ENCODE data around the gene PACS1.
"Not testable (repeated sequence)": the region's sequence is repeated elsewhere in the genome, so short reads cannot be mapped to it uniquely, and the experiment has no call there.

Gene PACS1

DNA sequence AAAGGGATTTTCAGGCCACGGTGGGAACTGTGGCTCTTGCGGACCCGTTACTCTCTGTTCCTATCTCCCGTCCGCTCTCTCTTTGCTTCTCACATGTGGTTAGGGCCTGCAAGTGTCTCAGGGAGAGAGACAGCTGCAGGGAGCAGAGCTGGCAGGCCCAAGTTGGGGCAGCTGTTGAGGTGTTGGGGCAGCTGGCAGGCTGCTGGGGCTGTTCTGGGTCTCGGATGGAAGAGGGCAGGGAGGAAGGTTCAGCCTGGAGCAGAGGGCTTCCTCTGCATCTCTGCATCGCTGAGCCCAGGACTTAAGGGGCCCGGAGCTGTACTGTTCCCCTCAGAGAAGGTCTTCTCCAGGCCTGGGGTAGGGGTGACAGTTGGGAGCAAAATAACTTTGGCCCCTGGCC is 205.3 kb downstream of the PACS1 start:
- no peak for DNase-seq (ENCODE audit: low read depth, low spot score)

- no peak for DNase-seq (ENCODE audit: low read depth, low spot score)
These were observed 206.0 kb downstream of the PACS1 start for GRCh38 chr11:66275984-66276612.

DNA sequence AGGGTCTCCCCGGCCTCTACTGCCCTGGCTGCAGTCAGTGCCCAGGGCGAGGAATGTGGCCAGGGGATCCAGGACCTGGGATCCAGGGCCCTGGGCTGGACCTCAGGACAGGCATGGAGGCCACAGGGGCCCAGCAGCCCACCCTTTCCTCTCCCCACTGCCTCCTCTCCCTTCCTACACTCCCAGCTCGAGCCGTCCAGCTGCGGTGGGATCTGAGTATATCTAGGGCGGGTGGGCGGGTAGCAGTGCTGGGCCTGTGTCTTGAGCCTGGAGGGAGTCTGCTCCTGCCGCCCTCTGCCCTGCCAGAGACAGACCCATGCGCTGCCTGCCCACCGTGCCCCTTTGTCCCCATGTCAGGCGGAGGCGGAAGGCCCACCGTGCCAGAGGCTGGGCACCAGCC is 206.5 kb downstream of the PACS1 start:
- not testable (repeated sequence) for DNase-seq (ENCODE audit: low read depth, low spot score)

- not testable (repeated sequence) for DNase-seq (ENCODE audit: low read depth, low spot score)
These were observed 207.0 kb downstream of the PACS1 start for GRCh38 chr11:66277064-66277463.

DNA sequence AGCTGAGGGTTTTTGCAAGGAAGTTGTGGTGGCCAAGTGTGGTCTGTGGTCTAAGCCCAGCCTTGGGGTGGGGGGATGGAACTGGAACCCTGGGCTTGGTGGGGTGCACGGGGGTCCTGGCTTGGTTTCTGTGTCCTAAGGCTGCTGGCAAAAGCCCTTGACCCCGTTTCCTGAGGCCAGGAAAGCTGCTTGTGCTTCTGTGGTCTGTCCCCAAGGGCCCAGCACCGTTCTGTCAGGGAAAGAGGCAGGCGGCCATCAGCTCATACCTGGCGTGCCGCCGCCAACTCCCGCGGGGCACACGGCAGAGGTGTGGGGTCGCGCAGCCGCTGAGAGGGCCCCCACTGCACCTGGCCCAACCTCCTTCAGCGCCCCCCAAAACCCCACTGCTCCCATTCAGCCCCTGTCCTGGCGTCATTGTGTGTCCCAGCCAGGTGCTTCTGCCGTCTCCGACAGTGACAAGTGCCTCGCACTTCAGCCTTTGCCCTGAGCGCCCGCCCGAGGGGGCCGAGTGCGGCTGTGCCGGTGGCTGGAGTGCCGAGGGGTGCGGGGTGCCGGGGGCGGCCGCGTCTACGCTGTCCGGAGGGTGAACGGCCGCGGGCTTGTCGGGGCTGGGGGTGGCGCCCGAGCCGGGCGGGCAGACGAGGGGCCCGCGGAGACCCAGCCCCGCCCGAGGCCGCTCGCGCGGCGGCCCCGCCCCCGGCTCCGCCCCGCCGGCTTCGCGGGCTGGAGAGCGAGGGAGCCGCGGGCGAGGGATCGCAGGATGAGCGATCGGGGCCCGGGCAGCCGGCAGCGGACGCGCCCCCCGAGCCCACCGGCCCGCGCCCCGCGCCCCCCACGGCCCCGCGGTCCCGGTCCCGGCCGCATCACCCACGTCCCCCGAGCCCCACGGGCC is 207.6 kb downstream of the PACS1 start, which contains the start of gene CNIH2:
Gene CNIH2, plus strand, starts transcription at position 705 of the 892 bp plus-strand sequence. CDS start 282 bp downstream, outside the sequence.
- DNase-seq (ENCODE audit: low read depth, low spot score): no peak

DNA sequence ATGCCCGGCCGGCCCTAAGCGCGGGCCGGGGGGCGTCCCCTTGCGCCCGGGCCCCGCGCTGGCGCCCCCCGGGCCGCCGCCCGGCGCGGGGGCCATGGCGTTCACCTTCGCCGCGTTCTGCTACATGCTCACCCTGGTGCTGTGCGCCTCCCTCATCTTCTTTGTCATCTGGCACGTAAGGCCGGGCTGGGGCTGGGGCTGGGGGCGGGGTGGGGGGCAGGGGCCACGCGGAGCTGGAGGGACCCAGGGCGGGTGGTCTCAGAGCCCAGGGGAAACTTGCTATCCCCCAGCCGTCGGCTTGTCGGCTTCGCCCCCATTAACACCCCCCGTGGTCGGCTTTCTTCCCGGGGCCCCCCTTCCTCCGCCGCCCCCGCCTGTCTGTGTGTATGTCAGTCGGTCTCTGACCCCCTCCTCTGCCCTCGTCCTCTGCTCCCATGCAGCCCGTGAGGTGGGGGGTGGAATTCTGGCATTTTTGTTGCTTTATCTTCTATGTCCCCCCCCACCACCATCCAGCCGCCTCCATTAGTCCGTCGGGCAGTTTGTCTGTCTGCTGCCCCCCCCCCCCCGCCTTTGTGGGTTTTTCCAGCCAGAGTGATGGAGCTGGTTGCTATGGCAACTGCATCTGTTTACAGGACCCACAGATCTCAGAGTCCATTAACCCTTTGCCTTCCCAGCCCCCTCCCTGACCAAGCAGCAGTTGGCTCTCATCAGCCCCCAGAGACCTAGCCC is 208.5 kb downstream of the PACS1 start:
- DNase-seq (ENCODE audit: low read depth, low spot score): no peak

DNA sequence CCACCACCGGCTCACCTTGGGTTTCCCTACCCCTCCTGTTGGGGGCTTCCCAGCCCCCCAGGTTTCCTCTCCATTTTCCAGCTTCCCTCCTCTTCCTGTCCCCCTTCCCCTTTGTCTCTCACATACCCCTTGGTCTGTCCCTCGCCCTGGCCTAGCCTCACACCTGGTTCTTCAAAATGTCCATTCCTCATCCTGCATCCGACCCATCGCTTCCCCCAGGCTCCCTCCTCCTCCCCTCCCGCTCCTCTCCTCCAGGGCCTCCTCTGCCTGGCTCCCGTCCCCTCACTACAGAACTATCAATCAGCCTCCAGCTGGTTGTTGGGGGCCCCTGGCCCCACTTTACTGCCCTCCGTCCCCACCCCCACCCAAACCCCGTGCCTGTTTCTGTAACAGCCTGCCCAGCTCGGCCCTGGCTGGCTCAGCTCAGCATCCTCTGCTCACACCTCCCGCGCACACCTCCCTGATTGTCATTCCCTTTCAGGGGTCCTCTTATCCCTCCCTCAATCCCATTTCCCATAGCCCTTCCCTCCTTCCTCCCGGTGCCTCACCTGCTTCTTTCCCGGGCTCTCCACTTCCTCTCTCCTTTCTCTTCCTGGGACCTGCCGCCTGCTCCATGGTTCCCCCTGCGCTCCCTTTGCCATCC is 209.1 kb downstream of the PACS1 start:
- DNase-seq (ENCODE audit: low read depth, low spot score): no peak

DNA sequence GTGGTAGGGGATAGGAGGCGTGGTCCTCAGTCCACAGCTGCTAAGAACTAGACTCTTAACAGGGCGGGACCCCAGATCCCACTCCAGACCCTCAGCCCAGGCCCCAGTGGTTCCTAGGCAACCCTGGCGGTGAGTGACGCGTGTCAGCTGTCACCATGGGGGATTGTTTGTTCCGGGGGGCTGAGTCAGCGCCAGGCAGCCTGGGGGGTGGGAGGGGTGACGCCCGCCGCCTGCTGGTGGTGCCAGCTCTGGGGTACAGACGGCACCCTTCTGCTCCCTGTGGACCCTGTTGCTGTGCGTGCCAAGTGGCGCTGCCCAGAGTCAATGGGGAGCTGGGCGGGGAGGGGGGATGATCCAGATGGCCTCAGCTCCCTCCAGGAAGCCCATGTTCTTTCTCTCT is 210.4 kb downstream of the PACS1 start:
- DNase-seq (ENCODE audit: low read depth, low spot score): no peak

- DNase-seq (ENCODE audit: low read depth, low spot score): peak; percentile 52
These were observed 210.9 kb downstream of the PACS1 start for GRCh38 chr11:66281001-66281400.

GRCh38 chr11:66281776-66282467 is 211.8 kb downstream of the PACS1 start:
- no peak for DNase-seq (ENCODE audit: low read depth, low spot score)

GRCh38 chr11:66282468-66283455 is 212.7 kb downstream of the PACS1 start:
- peak; percentile 99 for DNase-seq (ENCODE audit: low read depth, low spot score)

- DNase-seq (ENCODE audit: low read depth, low spot score): no peak
These were observed 213.5 kb downstream of the PACS1 start for GRCh38 chr11:66283461-66284105.

- no peak for DNase-seq (ENCODE audit: low read depth, low spot score)
These were observed 214.5 kb downstream of the PACS1 start for GRCh38 chr11:66284526-66285078.

- no peak for DNase-seq (ENCODE audit: low read depth, low spot score)
These were observed 215.3 kb downstream of the PACS1 start for GRCh38 chr11:66285250-66285947.

DNA sequence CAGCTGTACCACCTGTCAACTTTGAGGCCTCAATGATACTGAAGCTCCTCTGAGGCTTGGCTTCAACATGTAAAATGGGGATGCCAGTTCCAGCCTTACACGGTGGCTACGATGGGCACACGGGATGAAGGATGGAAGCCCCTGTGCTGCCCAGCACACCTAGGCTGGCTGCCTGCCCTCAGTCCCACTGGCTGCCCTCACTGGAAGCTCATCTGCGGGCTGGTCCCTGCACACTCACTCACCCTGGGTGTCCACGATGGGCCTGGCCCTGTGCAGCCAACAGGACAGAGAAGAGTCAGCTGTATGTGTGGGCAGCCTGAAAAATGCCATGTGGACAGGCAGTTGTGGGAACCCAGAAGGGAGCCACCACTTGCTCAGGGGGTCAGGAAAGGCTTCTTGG is 216.6 kb downstream of the PACS1 start:
- DNase-seq (ENCODE audit: low read depth, low spot score): no peak

GRCh38 chr11:66287211-66287888 is 217.3 kb downstream of the PACS1 start:
- DNase-seq (ENCODE audit: low read depth, low spot score): no peak

DNA sequence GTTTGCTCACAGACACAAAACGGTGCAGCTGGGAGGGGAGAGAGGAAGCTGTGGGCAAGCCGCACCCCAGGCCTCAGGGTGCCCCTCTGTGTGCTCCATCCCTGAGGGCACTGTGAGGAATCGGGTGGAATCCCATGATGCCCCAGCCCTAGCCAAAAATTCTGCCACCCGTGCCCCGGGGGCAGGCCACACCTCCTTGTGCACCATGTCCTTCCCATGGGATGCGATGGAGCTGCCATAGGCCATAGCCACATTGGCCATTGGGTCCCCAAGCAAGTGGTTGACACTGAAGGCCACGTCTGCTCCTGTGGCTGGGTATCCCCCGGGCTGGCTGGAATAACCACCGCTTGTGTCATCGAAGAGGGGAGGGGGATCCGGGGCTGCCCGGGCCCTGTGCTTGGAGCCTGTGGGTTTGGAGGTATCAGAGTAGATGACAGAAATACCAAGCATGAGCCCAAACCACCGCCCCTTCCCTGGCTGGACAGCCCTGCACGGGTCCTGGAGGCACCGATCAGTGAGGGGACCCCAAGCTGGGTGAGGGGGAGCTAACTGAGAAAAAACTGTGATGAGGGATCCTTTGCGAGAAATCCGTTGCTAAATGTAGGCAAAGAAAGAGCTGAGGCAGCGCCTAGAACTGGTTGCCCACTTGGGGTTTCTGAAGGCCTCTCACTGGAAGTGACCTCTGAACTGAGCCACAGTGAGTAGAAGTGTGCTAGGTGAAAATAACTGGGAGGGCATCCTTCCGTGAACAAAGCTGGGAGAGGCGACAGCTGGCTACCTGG is 218.0 kb downstream of the PACS1 start:
- no peak for DNase-seq (ENCODE audit: low read depth, low spot score)

Data from ELF-1 (cell line).